RWPE2 (cell line): ENCODE measurements around the gene WDR37.

Experiments used
- ATAC-seq: fragments of 200-7000 bp; cut with Tn5 transposase; 3 replicates; pipeline ENCODE4 v1.9.1; 2021; ENCODE audit warnings: low read depth
- DNase-seq: peaks from one replicate; pipeline ENCODE4 v3.0.0-alpha.2; 2020; ENCODE audit warnings: low spot score
- H3K27ac ChIP-seq: fragments of 450-650 bp; 2 replicates; pipeline ENCODE4 v1.5.1; 2017; ENCODE audit warnings: mild to moderate bottlenecking; ENCODE audit not compliant: poor library complexity, severe bottlenecking
- H3K27me3 ChIP-seq: fragments of 250-450 bp; sonication (Bioruptor Pico); 2 replicates; pipeline ENCODE4 v1.5.1; 2021; ENCODE audit warnings: mild to moderate bottlenecking, moderate library complexity; ENCODE audit not compliant: insufficient read depth, poor library complexity, severe bottlenecking
- H3K36me3 ChIP-seq: fragments of 250-450 bp; sonication (Bioruptor Pico); 2 replicates; pipeline ENCODE4 v1.5.1; 2020; ENCODE audit warnings: low read depth, mild to moderate bottlenecking, moderate library complexity
- H3K4me1 ChIP-seq: fragments of 250-450 bp; sonication (Bioruptor Pico); 2 replicates; pipeline ENCODE4 v1.5.1; 2021; ENCODE audit warnings: mild to moderate bottlenecking, moderate library complexity; ENCODE audit not compliant: insufficient read depth, poor library complexity, severe bottlenecking
- H3K4me3 ChIP-seq: fragments of 250-450 bp; sonication (Bioruptor Pico); 2 replicates; pipeline ENCODE4 v1.5.1; 2021; ENCODE audit warnings: mild to moderate bottlenecking, moderate library complexity; ENCODE audit not compliant: severe bottlenecking
- H3K9me3 ChIP-seq: fragments of 250-450 bp; sonication (Bioruptor Pico); 2 replicates; pipeline ENCODE4 v1.5.1; 2021; ENCODE audit warnings: mild to moderate bottlenecking, moderate library complexity; ENCODE audit not compliant: severe bottlenecking
- TF ChIP-seq, protein P1 (sequence below): fragments of 450-650 bp; IDR thresholded peaks from one replicate; pipeline ENCODE4 v1.5.1; 2017; ENCODE audit warnings: mild to moderate bottlenecking, moderate library complexity; ENCODE audit not compliant: poor library complexity, severe bottlenecking

The WDR37 gene

GRCh38 chr10:1044146-1044545 is 12.0 kb upstream of the WDR37 start:
- Histone ChIP-seq H3K9me3 (no peaks in the 10 kb centered on the region), H3K4me3 (no peak overlapping the region), H3K27ac (peak overlapping the region; percentile 9), H3K36me3 (peaks cover 79% of the 10 kb centered on the region), H3K27me3 (no peaks in the 10 kb centered on the region), H3K4me1 (peaks cover 3% of the 10 kb centered on the region)
- ATAC-seq = no peak
- TF ChIP-seq, protein P1, sequence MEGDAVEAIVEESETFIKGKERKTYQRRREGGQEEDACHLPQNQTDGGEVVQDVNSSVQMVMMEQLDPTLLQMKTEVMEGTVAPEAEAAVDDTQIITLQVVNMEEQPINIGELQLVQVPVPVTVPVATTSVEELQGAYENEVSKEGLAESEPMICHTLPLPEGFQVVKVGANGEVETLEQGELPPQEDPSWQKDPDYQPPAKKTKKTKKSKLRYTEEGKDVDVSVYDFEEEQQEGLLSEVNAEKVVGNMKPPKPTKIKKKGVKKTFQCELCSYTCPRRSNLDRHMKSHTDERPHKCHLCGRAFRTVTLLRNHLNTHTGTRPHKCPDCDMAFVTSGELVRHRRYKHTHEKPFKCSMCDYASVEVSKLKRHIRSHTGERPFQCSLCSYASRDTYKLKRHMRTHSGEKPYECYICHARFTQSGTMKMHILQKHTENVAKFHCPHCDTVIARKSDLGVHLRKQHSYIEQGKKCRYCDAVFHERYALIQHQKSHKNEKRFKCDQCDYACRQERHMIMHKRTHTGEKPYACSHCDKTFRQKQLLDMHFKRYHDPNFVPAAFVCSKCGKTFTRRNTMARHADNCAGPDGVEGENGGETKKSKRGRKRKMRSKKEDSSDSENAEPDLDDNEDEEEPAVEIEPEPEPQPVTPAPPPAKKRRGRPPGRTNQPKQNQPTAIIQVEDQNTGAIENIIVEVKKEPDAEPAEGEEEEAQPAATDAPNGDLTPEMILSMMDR = no peak
- no peak for DNase-seq

- peak overlapping the region; percentile 9 for H3K27ac ChIP-seq
- no peaks in the 10 kb centered on the region for H3K9me3 ChIP-seq
- no peaks in the 10 kb centered on the region for H3K27me3 ChIP-seq
- TF ChIP-seq, protein P1 = no peak
- H3K36me3 ChIP-seq = peaks cover 72% of the 10 kb centered on the region
- ATAC-seq = no peak
- DNase-seq = no peak
- H3K4me3 ChIP-seq = no peak overlapping the region
- peaks cover 3% of the 10 kb centered on the region for H3K4me1 ChIP-seq
These were observed 11.2 kb upstream of the WDR37 start for GRCh38 chr10:1044964-1045363.

- TF ChIP-seq, protein P1 = no peak
- peak overlapping the region; percentile 9 for H3K27ac ChIP-seq
- peaks cover 3% of the 10 kb centered on the region for H3K4me1 ChIP-seq
- DNase-seq = no peak
- no peak overlapping the region for H3K4me3 ChIP-seq
- no peaks in the 10 kb centered on the region for H3K9me3 ChIP-seq
- no peak for ATAC-seq
- no peaks in the 10 kb centered on the region for H3K27me3 ChIP-seq
- H3K36me3 ChIP-seq = peaks cover 67% of the 10 kb centered on the region
These were observed 10.8 kb upstream of the WDR37 start for GRCh38 chr10:1045415-1045814.

- peaks cover 13% of the 10 kb centered on the region for H3K4me1 ChIP-seq
- H3K4me3 ChIP-seq = peak overlapping the region; percentile 65
- DNase-seq = no peak
- H3K36me3 ChIP-seq = peaks cover 61% of the 10 kb centered on the region
- H3K27me3 ChIP-seq = no peaks in the 10 kb centered on the region
- peak overlapping the region; percentile 91 for H3K27ac ChIP-seq
- H3K9me3 ChIP-seq = no peaks in the 10 kb centered on the region
- ATAC-seq = no peak
- TF ChIP-seq, protein P1 = no peak
These were observed 8.2 kb upstream of the WDR37 start for GRCh38 chr10:1047937-1048336.

DNA sequence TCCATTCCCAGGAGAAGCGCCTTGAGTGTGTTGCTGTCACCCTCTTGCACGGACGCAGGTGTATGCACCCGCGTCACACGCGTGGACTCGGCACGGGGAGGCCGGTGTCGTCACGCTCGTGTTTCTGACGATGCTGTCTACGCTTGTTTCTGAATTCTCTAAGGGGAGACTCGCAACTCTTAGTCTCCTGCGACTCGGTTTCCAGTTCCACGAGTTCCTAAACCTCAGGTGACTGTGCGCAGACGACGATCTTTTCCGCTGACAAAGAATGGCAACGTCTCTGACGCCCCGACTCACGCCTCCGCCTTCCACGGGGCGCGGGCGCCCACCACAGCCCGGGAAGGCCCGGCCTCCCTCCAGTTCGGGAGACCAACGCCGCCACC is 7.8 kb upstream of the WDR37 start:
- H3K27me3 ChIP-seq = no peaks in the 10 kb centered on the region
- TF ChIP-seq, protein P1 = no peak
- H3K36me3 ChIP-seq = peaks cover 57% of the 10 kb centered on the region
- peak overlapping the region; percentile 65 for H3K4me3 ChIP-seq
- ATAC-seq (no peak), DNase-seq (no peak)
- H3K27ac ChIP-seq = peak overlapping the region; percentile 91
- H3K9me3 ChIP-seq = no peaks in the 10 kb centered on the region
- peaks cover 13% of the 10 kb centered on the region for H3K4me1 ChIP-seq
